HCT116 (cell line): ENCODE data around the gene FZR1. TPM values are rescaled to one million over a fixed set of nuclear protein-coding genes. Genes with fewer than 3 reads are reported as not detected.

Experiments
- ATAC-seq: fragments of 200-7000 bp; cut with Tn5 transposase; 2 replicates; pipeline ENCODE4 v1.9.1; 2020; ENCODE audit warnings: mild to moderate bottlenecking, moderate library complexity
- BruUV-seq: library from RNA; stranded (reverse); fragments of 400-500 nt; replicated peaks from 2 replicates; lab custom pipeline; 2021; lab: Mats Ljungman, UMichigan
- CTCF ChIA-PET: fragments of 300-600 bp; sonication (Branson Sonifier 250); formaldehyde crosslinking; loops from one replicate; lab custom pipeline; 2021; ENCODE audit warnings: antibody characterized with exemption; lab: Charles Lee
- POLR2A ChIA-PET: fragments of 300-600, 350-600 bp; sonication (Branson Sonifier 250); formaldehyde crosslinking; loops from one replicate; lab custom pipeline; 2021; ENCODE audit warnings: antibody characterized with exemption; lab: Charles Lee
- RAD21 ChIA-PET, 2 experiments: fragments of 300-600 bp; sonication (Branson Sonifier 250); formaldehyde crosslinking; loops; one replicate each; lab custom pipeline; 2023; ENCODE audit warnings: low total read pairs in 2 of 2; ENCODE audit not compliant: uncharacterized antibody in 2 of 2, unreplicated experiment in 2 of 2, low non-redundant PET in 1 of 2; lab: Charles Lee
- DNase-seq: peaks from one replicate; pipeline ENCODE4 v3.0.0-alpha.2; 2010; ENCODE audit warnings: low read depth, low spot score
- H2AFZ ChIP-seq: fragments of 200-600 bp; shearing (Covaris generic), sonication (generic); 2 replicates; pipeline ENCODE4 v1.6.1; 2017; ENCODE audit warnings: low read depth, mixed run types, mixed read lengths, antibody characterized with exemption, low read length; ENCODE audit not compliant: poor library complexity, severe bottlenecking
- H3K27ac ChIP-seq: 2 replicates; pipeline ENCODE4 v1.5.1; 2012; ENCODE audit warnings: low read depth, low read length
- H3K27me3 ChIP-seq: fragments of 200-600 bp; sonication (generic); 2 replicates; pipeline ENCODE4 v1.6.1; 2016; ENCODE audit warnings: mixed run types, low read length, mixed read lengths; ENCODE audit not compliant: insufficient read depth
- H3K36me3 ChIP-seq, 2 experiments: fragments of 200-500 bp in 1 of 2; fragments of 200-600 bp in 1 of 2; sonication (Bioruptor generic) in 1 of 2; sonication (generic) in 1 of 2; 2 replicates each; pipeline versions ENCODE4 v1.5.1 to v1.6.1; 2014 to 2016; ENCODE audit warnings: low read length in 2 of 2, inconsistent platforms in 1 of 2, mixed read lengths in 1 of 2, mixed run types in 1 of 2; ENCODE audit not compliant: insufficient read depth in 2 of 2, control insufficient read depth in 1 of 2
- H3K4me1 ChIP-seq, 2 experiments: fragments of 200-600 bp in 1 of 2; sonication (generic) in 1 of 2; 2 replicates each; pipeline versions ENCODE4 v1.5.1 to v1.6.1; 2012 to 2017; ENCODE audit warnings: low read length in 2 of 2, inconsistent platforms in 1 of 2, mild to moderate bottlenecking in 1 of 2, mixed read lengths in 1 of 2, mixed run types in 1 of 2, moderate library complexity in 1 of 2; ENCODE audit not compliant: insufficient read depth in 2 of 2, control insufficient read depth in 1 of 2
- H3K4me2 ChIP-seq: fragments of 200-600 bp; sonication (generic); 2 replicates; pipeline ENCODE4 v1.6.1; 2017; ENCODE audit warnings: mixed run types, low read length, mixed read lengths
- H3K4me3 ChIP-seq, 2 experiments: fragments of 200-600 bp in 1 of 2; sonication (generic) in 1 of 2; replicated peaks in 1 of 2; 2 replicates each; pipeline ENCODE4 v1.5.1; 2011 to 2016; ENCODE audit warnings: low read length in 2 of 2, control low read depth in 1 of 2, low read depth in 1 of 2, mild to moderate bottlenecking in 1 of 2, mixed read lengths in 1 of 2, mixed run types in 1 of 2
- H3K79me2 ChIP-seq: fragments of 200-600 bp; sonication (generic); 2 replicates; pipeline ENCODE4 v1.6.1; 2017; ENCODE audit warnings: mild to moderate bottlenecking, mixed run types, low read length, moderate library complexity, mixed read lengths; ENCODE audit not compliant: insufficient read depth
- H3K9ac ChIP-seq: fragments of 200-600 bp; sonication (generic); 2 replicates; pipeline ENCODE4 v1.6.1; 2016; ENCODE audit warnings: low read length, mixed read lengths
- H3K9me2 ChIP-seq: fragments of 200-600 bp; sonication (generic), shearing (Covaris generic); 2 replicates; pipeline ENCODE4 v1.6.1; 2017; ENCODE audit warnings: mixed run types, mild to moderate bottlenecking, moderate library complexity; ENCODE audit not compliant: insufficient read depth
- H3K9me3 ChIP-seq, 2 experiments: fragments of 200-500 bp in 1 of 2; fragments of 200-600 bp in 1 of 2; sonication (Bioruptor generic) in 1 of 2; sonication (generic) in 1 of 2; 2 replicates each; pipeline ENCODE4 v1.6.1; 2014 to 2017; ENCODE audit warnings: low read length in 2 of 2, mixed read lengths in 2 of 2, inconsistent platforms in 1 of 2, low read depth in 1 of 2, mild to moderate bottlenecking in 1 of 2, mixed run types in 1 of 2, moderate library complexity in 1 of 2; ENCODE audit not compliant: control insufficient read depth in 1 of 2, insufficient read depth in 1 of 2
- H4K20me1 ChIP-seq: fragments of 200-600 bp; sonication (generic), shearing (Covaris generic); 2 replicates; pipeline ENCODE4 v1.6.1; 2017; ENCODE audit warnings: mixed run types, mild to moderate bottlenecking, moderate library complexity; ENCODE audit not compliant: insufficient read depth
- CTCF ChIP-seq, 3 experiments: fragments of 200-600 bp in 1 of 3; sonication (generic) in 1 of 3; IDR thresholded peaks in 2 of 3; conservative IDR thresholded peaks in 1 of 3; 2 replicates each; pipeline ENCODE4 v1.5.1; 2012 to 2017; ENCODE audit warnings: low read depth in 2 of 3, low read length in 2 of 3, antibody characterized with exemption in 1 of 3, borderline replicate concordance in 1 of 3, control low read depth in 1 of 3, mild to moderate bottlenecking in 1 of 3, mixed read lengths in 1 of 3, mixed run types in 1 of 3, moderate library complexity in 1 of 3; ENCODE audit not compliant: insufficient read depth in 1 of 3
- EZH2 ChIP-seq: fragments of 200-600 bp; sonication (generic); IDR thresholded peaks from 2 replicates; pipeline ENCODE4 v1.6.1; 2017; ENCODE audit warnings: antibody characterized with exemption, mixed run types
- JUND ChIP-seq: IDR thresholded peaks from 2 replicates; pipeline ENCODE4 v1.6.1; 2012
- SIN3A ChIP-seq: IDR thresholded peaks from 2 replicates; pipeline ENCODE4 v1.6.1; 2012; ENCODE audit warnings: low read depth
- SRF ChIP-seq: IDR thresholded peaks from 2 replicates; pipeline ENCODE4 v1.6.1; 2012; ENCODE audit warnings: low read depth
- ZBTB33 ChIP-seq: IDR thresholded peaks from 2 replicates; pipeline ENCODE4 v1.6.1; 2011; ENCODE audit warnings: mild to moderate bottlenecking, low read length, moderate library complexity; ENCODE audit not compliant: insufficient replicate concordance; ENCODE audit errors: extremely low read depth
- intact Hi-C: fragments of 100-400 bp; cut with micrococcal nuclease; formaldehyde crosslinking; loops from 2 replicates; pipeline ENCODE4 v1.10.0; 2022
- total RNA-seq: library from RNA; stranded (reverse); gene quantifications from one replicate; pipeline ENCODE4 v1.2.1, GENCODE V29; 2021; ENCODE audit not compliant: unreplicated experiment

The FZR1 gene
- total RNA-seq, 1 experiment from 2014 or later: 60.3 TPM

DNA sequence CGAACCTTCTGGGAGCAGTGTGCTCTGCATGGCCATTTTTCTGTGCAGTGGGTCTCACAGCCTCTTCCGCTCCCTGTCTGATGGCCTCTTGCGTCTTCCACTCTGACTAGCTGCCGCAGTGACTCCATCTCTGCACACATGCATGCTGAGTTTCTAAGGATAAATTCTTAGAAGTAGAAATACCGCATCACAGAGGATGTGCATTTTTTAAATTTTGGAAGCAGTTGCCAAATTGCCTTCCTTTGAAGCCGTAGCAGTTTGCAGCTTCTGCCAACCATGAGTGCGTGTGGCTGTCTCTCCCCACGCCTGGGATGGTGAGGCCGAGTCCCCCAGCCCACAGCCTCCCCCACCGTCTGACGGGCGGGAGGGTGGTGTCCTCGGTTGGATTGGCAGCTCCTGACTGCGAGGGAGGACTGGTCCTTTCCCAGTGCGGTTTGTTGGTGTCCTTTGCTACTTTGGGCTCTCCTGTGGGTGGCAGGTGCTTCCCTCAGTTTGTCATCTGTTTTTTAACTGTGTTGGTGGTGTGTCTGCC lies 9.8 kb downstream of the FZR1 start:
- TF ChIP-seq EZH2 (no peak), SRF (no peak), JUND (no peak), CTCF (IDR thresholded peaks at IDR 0.05 in 2 of 3, conservative IDR thresholded peaks at IDR 0.05 in 1 of 3; ENCODE audit: borderline replicate concordance in 1 of 3, insufficient read depth in 1 of 3, low read depth in 2 of 3, low read length in 2 of 3) (no peak), SIN3A (no peak), ZBTB33 (no peak)
- Histone ChIP-seq H3K79me2 (peaks cover 93% of the 10 kb centered on the region), H3K9me3 (no peaks in the 10 kb centered on the region), H3K9ac (no peak overlapping the region), H3K4me2 (no peak overlapping the region), H3K27ac (no peak overlapping the region), H3K4me3 (no peak overlapping the region), H4K20me1 (no peaks in the 10 kb centered on the region), H3K9me2 (no peaks in the 10 kb centered on the region), H2AFZ (no peak overlapping the region), H3K27me3 (no peaks in the 10 kb centered on the region), H3K4me1 (peaks cover 3 to 10% of the 10 kb centered on the region in 2 experiments; a peak in 2 of 4 replicates), H3K36me3 (peaks cover 7 to 8% of the 10 kb centered on the region in 2 experiments; a peak in 3 of 4 replicates)
- CTCF ChIA-PET: no interaction called here
- BruUV-seq: no TSS peak
- POLR2A ChIA-PET: interaction anchor here (0.5 kb wide), 1 partner anchor 240 kb away, joined by 3 read pairs; no protein-coding TSS in a partner anchor
- ATAC-seq: no peak
- no peak for DNase-seq
- RAD21 ChIA-PET: no interaction called here
- intact Hi-C loops: no loop called here
